Stimulated activated CD4-positive, alpha-beta T cell treated with anti-CD3 and anti-CD28 coated beads, Interleukin-2, amount 100 ng/mL, for 48 hours (primary cell): ENCODE data around the gene CDON.

ENCODE experiments used
- DNase-seq, 2 donors: peaks; one replicate each; pipeline ENCODE4 v3.0.0-alpha.2; 2020

Gene CDON

DNA sequence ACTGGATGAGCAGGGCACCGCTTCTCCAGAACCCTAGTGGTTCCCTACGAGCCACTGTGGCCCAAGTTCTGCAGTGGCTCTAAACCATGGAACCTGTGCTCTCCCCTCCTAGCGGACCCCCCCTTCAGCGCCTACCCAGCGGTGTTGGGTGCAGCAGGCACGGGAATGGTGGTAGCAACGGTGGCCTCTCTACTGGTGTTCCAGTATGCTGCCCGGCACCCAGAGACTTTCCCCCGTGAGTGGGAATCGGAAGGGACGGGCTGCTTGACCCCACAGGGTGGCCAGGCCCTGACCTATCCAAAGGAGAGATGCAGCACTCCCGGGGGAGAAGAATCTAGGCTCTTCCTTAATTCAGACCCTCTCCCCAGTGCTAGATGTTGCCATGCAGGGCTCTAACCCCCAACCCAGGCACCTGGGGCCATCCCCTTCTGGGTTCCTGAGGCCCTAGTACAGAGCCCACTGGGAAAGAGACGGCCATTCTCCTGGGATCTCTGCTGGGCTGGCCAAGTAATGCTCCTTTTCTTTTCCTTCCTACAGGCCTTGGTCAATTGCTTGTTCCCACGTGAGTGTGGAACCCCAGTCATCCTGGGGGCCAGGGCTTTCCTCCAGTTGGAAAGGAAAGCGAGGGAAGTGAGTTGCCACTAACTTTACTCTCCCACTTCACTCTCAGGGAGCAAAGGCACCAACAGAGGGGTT is 107.6 kb downstream of the CDON start:
- no peak for DNase-seq

DNA sequence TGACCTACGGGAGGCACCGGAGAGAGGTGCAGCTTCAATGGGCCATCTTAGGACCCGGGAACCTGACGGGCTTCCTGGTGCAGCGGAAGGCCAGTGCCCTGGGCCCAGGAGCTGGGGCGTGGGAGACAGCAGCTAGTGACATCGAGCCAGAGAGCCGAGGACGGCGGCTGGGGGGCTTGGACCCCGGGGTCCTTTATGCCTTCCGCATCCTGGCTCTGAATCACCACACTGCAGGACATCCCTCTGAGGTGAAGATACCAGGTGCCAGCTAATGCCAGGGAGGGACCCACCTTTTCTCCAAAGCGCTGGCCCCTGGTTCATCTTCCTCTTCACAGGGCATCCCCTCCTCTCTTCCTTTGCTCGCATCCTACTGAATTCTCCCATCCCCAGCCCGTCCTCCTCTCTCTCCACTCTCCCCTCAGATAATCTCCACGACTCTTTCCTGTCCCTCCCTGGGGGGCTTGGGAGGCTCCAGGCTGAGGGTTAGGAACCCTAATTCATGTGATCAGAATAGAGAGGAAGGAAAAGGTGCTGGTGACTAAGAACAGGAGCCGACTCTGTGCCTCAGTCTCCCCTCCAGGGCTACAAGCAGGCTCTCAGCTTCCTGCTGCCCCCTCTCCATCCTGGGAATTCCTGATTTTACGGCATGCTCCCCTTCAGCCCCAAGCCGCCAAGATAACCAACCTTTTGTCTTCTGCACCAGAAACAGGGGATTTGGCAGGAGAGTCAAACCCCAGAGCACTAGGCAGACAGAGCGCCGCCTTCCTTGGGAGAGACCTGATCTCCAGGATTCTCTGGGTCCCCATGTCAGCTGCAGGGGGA is 108.3 kb downstream of the CDON start:
- no peak for DNase-seq

DNA sequence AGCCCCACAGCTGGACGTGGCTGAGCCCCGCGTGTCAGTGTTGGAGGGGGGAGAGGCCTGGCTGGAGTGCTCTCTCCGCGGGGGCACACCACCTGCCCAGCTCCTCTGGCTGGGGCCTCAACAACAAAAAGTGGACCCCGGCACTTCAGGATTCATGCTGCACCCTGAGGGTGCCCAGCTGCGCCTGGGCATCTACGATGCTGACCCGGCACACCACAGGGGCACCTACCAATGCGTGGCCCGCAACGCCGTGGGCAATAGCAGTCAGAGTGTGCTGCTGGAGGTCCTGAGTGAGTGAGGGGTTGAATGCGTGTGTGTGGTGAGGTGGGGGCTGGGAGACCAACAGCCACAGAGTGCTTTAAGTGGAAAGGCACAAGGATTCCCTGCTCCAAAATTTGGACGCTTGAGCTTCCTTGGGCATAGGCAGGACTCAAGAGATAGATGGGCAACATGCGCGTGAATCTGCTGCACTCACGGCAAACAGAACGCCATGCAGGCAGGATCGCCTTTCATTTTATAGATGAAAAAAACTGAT is 109.2 kb downstream of the CDON start:
- DNase-seq = no peak

DNA sequence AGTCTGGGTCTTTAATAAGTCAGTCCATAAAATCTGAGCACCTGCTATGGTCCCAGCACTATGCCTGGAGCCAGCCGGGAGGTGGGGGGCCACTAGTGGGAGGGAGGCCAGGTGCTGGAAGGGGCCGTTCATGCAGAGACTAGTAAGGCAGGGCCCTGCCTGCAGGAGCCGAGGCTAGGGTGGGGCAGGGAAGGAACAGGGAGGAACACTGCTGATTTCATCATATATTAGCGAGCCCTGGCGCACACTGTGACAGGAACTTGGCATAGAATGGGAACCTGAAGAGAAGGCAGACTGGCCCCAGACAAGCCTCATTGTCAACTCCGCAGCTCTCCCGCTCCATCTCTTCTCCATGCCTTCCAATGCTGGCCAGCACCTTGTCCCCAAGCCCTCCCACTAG is 109.7 kb downstream of the CDON start:
- DNase-seq = no peak

DNA sequence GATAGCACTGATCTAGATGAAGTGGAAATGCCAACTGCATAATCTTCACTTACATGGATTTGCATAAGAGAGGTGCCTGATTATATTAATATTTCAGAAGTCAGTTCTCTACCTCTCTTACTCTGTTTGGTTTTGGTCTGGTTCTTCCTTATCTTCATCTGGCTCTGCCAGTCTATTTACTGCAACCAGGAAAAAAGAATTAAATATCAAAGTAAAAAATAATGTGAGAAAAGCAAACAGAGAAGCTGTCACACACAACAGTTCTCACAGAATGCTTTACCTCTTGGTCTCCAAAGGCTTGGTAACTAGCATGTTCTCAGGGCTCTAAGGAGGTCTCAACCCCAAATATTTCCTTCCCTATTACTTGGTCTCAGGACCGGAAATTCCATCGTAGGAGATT is 110.1 kb downstream of the CDON start:
- DNase-seq = no peak

DNA sequence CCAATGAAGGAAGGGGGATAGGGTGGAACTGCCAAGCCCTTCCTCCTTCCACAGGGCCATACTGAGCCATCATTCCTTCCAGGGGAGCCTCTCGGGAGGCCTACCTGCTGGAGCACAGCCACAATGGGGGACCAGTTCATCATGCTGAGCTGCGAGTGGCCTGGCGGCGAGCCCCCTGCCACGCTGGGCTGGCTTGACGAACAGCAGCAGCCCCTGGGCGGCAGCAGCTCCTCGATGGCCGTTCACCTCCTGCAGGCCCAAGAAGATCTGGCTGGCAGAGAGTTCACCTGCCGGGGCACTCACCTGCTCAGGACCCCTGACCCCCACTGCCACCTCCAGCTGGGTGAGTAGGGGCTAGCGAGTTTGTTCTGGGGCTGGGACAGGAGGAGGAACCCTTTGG is 110.9 kb downstream of the CDON start:
- no peak for DNase-seq

DNA sequence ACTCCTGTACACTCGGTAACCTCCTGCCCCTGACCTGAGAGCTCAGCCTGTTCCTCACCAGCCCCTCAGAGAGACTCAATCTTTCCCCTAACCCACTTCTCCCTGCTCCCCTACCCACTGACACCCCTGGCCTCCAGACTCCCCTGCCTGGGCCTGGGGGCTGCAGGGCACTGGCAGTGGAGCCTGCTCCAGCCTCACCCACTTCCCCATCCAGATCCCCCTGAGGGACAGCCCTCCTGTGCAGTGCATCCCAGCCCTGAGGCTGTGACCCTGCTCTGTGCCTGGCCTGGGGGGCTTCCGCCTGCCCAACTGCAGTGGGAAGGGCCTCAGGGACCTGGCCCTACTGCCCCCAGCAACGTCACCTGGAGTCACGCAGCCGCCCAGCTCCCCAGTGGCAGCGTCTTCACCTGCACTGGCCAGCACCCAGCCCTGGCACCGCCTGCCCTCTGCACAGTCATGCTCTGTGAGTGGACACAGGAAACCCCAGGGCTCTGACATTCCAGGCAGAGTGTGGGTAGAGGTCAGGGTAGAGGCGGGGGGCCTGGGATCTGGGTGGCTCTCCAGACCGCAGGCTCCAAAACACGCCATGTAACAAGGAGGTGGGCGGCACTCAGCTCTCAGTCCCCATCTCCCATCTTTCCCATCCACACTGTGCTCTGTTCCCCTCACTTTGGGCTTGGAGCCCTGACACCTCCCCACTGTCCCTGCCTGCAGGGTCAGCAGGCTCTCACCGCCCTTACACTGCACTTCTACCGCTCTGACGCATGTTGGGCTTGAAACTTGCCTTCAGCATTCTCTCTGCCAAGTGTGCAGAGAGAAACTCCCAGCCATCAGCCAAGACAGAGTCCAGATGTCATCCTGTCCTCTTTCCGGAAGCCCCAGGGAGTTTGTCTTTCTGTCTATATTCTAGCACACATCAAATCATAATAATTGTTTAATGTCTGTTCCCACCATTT is 111.7 kb downstream of the CDON start:
- no peak for DNase-seq

DNA sequence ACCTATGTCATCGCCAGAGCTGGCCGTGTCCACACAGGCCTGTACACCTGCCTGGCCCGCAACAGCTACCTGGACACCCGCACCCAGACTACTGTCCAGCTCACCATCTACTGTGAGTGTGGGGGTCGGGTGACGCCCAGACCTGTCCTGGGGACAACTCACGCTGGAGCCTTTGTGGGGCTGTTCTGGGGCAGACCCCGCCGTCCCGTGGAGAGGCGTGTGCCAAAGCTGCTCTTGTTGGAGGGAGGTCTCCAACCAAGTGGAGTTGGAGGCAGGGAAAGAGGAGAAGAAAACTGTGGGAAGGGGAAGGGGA is 112.5 kb downstream of the CDON start:
- no peak for DNase-seq

DNA sequence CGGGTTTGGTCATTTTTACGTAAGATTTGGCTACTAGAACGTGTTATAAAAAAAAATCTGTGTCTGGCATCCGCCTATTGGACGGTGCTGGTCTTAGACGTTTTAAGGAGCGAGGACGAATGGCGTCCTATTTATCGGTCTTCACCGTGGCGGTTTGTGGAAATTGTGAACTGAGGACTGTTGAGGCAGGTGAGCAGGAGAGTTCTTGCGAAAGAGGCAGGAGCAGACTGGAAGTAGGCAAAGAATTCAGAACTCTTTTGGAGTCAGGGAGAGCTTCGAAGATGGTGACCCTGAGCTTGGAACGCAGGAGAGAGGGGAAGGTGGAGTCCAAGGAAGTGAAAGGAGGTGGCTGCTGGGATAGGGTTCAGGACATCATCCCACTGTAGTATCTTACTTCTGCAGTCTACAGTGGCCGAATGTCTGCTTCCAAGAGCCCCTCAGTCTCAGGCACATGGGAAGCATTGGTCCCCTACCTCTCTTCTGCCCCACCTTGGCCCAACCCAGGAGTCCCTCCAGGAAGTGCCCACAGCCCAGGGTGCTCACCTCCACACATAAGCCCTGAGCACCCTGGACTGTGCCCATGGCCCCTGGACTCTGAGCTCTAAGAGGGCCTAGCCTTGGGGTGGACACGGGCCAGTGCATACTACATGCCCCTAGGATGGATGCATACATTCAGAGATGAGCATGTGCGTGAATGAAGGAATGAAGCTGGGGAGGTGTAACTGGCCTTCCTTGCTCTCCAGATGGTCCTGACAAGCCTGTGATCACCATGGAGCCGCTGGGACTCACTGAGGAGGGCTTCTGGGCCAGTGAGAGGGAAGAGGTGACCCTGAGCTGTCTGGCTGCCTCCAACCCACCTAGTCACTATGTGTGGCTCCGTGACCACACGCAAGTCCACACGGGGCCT is 113.1 kb downstream of the CDON start:
- no peak for DNase-seq

DNA sequence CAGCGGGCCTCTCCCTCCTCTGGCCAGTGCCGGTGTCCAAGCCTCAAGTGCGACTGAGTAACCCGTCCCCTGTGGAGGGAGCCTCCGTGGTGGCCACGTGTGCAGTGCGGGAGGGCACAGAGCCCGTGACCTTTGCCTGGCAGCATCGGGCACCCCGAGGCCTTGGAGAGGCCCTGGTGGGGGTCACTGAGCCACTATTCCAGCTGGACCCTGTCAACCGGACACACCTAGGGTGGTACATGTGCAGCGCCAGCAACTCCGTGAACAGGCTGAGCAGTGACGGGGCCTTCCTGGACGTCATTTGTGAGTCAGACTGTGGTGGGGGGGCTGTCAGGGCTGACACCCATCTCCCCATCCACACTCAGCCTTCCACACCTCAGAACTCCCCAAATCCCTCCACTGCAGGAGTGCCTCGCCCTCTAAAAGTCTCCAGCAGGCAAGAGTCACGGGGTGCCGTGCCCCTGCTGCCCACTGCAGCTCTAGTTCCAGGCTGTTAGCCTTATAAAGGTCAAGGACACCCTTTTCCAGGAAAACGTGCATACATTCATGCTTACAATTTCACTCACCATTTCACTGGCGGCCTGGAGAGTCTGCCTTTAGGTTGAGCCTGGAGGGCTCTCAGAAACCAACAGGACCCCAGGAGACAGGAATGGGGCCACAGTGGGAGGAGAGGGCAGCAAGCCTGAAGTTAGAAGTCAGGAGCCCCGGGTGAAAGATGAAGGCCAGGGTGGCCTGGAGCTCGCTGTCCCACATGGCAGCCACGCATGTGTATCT is 114.2 kb downstream of the CDON start:
- DNase-seq = no peak

DNA sequence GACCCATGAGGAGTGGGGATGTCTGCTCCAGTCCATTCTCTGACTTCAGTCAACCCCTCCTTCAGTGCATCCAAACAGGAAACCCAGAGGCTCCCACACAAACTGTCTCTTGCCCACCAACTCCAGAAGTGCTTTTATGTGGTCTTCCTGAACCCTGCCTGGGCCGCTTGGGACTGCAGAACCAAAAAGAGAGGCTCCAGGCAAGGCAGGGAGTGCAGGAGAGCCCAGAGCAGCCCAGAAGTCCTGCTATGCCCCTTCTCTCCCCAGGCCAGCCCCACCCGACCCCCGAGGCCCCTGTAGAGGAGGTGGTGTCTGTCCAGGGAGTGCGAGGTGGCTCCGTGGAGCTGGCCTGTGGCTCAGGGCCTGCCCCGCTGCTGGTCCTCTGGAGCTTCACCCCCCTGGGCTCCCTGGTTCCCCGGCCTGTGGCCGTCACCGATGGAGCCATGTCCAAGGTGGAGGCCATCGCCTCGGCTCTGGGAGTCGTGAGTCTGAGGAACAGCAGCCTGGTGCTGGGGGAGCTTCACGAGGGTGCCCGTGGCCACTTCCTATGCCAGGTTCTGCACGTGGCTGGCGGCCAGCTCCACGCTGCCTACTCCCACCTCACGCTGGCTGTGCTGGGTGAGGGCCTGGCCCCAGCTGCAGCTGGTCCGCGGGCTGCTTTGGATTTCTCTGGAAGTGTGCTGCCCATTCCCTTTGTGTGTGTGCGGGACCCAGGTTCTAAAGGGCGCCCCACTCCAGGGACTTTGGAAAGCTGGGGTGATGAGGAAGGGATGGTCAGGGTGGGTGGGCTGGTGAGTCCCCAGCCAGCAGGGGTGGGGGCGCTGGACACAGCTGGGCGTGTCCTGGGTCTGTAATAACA is 115.0 kb downstream of the CDON start:
- DNase-seq = no peak

DNA sequence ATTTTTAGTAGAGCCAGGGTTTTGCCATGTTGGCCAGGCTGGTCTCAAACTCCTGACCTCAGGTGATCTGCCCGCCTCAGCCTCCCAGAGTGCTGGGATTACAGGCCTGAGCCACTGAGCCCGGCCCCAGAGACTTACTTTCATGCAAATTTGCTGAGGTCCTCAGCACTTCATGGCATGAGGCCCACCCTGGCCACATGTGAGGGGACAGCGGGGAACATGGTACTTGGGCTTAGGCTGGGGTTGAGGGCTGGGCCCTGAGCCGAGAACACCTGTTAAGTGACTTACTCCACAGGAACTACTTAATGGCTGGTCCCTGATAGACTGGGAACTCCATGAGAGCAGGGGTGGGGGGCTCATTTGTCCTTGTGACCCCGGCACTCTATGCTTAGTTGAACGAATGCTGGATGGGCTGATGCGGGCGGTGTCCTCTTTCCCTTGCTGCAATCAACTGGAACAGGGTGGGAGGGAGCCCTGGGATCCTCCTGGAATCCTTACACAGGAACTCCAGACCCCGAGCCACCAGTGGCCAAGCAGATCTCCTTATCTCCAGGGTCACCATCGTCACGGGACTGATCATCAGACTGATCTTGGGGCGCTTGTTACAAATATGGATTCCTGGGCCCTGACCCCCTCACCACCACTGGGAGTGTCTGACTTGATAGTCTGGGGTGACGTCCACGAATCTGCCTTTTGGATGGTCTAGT is 115.8 kb downstream of the CDON start:
- no peak for DNase-seq

DNA sequence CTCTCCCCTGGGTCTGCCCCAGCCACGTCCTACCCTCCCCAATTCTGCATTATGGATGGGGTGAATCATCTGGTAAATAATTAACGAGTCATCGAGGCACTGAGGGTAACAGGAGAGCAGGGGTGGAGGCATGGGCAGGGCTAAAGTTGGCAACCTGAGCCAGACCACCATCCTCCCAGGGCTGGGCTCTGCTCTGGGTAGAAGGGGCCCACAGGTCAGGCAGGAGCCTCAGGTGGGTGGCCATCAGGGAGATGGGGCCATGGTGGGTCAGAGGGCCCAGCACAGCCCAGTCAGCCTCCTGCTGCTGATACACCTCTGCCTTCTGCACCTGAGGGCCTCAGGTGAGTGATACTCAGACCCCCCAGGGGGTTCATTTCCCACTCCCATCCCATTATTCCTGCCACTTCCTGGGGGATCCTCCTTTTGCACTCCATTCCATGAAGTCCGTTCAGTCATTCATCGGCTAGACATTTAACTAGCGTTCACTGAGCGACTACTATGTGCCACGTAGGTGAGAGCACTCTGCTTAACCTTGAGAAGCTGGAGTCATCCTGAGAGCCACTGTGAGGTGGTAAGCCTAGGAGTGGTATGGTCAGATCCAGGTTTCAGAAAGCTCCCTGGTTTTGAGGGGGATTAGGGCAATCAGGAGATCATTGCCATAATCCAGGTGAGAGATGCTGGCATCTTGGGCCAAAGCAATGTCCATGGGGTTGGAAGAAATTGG is 116.7 kb downstream of the CDON start, which contains the start of gene VSIG10L2:
VSIG10L2 (plus strand) TSS at position 248 of the 724 bp plus-strand sequence; CDS start at position 260, 12 bp downstream.
- DNase-seq = no peak

DNA sequence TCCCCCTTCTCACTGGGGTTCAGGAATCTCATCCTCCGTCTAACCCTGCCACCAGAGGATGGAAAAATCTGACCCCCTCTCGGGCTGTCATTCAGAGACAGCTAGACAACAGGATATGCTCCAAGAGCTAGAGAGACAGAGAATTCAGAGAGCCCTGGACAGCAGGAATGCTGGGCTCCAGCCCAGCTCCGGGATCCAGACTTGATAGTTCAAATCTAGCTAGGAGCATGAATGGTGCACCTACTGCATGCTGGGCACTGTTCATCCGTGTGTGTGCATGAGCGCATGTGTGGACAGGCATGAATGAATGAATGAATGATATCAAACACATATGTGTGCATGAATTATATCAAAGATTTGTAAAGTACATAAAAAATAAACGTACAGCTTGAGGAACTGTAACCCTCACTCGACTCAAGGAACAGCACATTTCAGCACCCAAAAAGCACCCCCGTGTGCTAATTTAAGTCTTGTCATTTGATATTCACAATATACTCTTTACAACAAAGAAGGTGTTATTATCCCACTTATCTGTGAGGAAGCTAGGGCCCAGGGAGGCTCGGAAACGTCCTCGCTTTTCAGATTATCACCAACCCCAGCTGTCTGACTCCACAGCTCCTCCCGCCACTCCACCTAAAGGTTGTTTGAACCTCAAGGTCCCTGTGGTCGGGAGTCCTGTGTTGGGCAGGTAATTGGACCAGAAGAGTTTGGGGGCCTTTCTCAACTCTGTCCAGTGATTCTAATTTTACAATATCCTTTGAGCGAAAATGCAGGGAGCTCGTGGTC is 117.5 kb downstream of the CDON start:
- no peak for DNase-seq

DNA sequence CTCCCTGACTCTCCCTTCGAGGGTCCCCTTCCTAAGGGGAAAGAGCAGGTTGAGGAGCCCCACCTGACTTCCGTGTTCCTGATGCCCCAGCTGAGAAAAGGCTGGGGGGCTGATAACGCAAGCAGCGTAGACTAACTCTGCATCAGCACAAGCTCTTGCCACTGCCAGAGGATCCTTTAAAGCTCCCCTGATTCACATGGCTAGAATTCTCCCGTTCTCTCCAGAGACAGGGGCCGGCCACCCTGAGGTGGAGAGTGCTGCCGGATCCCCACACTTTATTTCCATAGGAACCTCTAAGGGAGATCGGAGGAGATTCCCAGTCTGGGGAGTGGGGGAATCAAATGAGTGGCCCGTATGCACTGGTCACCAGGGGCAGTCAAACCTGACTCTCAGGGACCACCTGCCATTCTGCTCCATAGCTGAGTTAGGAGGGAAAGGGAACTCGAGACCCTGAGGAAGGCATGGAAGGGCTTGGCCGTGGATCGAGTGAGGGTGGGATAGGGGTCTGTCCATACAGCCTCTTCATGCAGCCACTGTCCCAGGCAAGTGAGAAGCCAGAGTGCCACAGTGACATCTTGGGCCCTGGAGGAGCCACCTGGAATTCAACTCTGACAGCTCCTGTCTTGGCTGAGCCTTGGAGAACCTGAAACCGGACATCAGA is 118.2 kb downstream of the CDON start:
- DNase-seq = no peak

DNA sequence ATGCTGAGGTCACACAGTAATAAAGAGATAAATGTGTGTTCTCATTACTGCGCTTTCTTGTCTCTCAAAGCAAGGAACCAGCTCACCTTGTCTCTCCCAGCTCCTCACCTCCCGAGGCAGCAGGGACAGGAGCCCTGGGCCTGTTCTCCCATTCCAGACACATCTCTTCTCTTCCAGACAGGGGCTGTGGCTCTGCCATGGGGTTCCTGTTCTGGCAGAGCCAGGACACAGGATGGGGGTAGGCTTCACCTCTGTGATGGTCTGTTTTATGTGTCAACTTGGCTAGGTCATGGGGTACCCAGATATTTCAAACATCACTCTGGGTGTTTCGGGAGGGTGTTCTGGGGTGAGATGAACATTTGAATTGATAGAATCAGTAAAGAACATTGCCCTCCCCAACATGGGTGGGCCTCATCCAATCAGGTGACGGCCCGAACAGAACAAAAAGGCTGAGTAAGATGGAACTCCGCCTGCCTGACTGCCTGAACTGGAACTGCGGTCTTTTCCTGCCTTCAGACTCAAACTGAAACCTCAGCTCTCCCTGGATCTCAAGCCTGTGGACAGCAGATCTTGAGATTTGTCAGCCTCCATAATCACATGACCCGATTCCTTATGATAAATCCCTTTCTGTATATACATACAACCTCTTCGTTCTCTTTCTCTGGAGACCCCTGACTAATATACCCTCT is 118.9 kb downstream of the CDON start:
- DNase-seq = no peak
